HFFc6 (cell line): ENCODE measurements around the gene CBR3. TPM values are rescaled to one million over a fixed set of nuclear protein-coding genes. Genes with fewer than 3 reads are reported as not detected.

Experiments used
- DNase-seq: peaks from one replicate; pipeline ENCODE4 v3.0.0-alpha.2; 2018
- H3K27ac Mint-ChIP-seq: 2 replicates; pipeline ENCODE4 v1.8.0; 2020; ENCODE audit warnings: mild to moderate bottlenecking, mixed read lengths
- H3K27me3 Mint-ChIP-seq: 2 replicates; pipeline ENCODE4 v1.8.0; 2021; ENCODE audit warnings: mild to moderate bottlenecking, moderate library complexity, mixed read lengths; ENCODE audit not compliant: insufficient read depth
- H3K36me3 Mint-ChIP-seq: 2 replicates; pipeline ENCODE4 v1.8.0; 2021; ENCODE audit warnings: low read depth, mixed read lengths
- H3K4me1 Mint-ChIP-seq: 2 replicates; pipeline ENCODE4 v1.8.0; 2020; ENCODE audit warnings: low read depth, mixed read lengths
- H3K4me3 Mint-ChIP-seq: 2 replicates; pipeline ENCODE4 v1.8.0; 2020; ENCODE audit warnings: mild to moderate bottlenecking, moderate library complexity, mixed read lengths
- H3K9me3 Mint-ChIP-seq: 2 replicates; pipeline ENCODE4 v1.8.0; 2020; ENCODE audit warnings: mild to moderate bottlenecking, mixed read lengths
- CTCF ChIP-seq: fragments of 200-600 bp; sonication (generic); IDR thresholded peaks from 2 replicates; pipeline ENCODE4 v1.5.0; 2021; ENCODE audit warnings: antibody characterized with exemption, mild to moderate bottlenecking
- total RNA-seq, 6 experiments: library from RNA; stranded (reverse); fragmentation: NEBNext Ultra II Directional; extraction: Animal tissue kit (Norgen Biotek cat#: 25700); gene quantifications; 2 replicates in 1 of 6; 3 replicates in 5 of 6; pipeline ENCODE4 v1.2.3, GENCODE V29; 2021

The CBR3 gene
- total RNA-seq, 6 experiments from 2014 or later, result 15.1 to 25.9 (median 23.5) TPM

GRCh38 chr21:36166705-36167104 lies 31.8 kb downstream of the CBR3 start:
- Mint-ChIP-seq H3K27ac (no peak overlapping the region), H3K27me3 (no peaks in the 10 kb centered on the region), H3K4me1 (peaks cover 26% of the 10 kb centered on the region), H3K4me3 (no peak overlapping the region), H3K9me3 (no peaks in the 10 kb centered on the region), H3K36me3 (peaks cover 16% of the 10 kb centered on the region)
- no peak for TF ChIP-seq CTCF
- DNase-seq, result no peak

DNA sequence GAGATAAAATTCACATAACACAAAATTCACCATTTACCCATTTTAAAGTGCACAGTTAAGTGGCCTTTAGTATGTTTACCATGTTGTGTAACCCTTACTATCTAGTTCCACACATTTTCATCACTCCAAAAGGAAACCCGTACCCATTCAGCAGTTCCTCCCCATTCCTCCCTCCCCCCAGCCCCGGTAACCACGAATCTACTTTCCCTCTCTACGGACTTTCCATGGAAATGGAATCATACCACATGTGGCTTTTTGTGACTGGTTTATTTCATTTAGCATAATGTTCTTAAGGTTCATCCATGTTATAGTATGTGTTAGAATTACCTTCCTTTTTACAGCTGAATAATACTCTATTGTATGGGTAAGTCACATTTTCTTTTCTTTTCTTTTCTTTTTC lies 32.7 kb downstream of the CBR3 start:
- H3K9me3 Mint-ChIP-seq, result no peaks in the 10 kb centered on the region
- no peak for DNase-seq
- H3K27me3 Mint-ChIP-seq, result no peaks in the 10 kb centered on the region
- peaks cover 14% of the 10 kb centered on the region for H3K36me3 Mint-ChIP-seq
- no peak overlapping the region for H3K27ac Mint-ChIP-seq
- H3K4me1 Mint-ChIP-seq, result peaks cover 27% of the 10 kb centered on the region
- no peak overlapping the region for H3K4me3 Mint-ChIP-seq
- TF ChIP-seq CTCF, result no peak

DNA sequence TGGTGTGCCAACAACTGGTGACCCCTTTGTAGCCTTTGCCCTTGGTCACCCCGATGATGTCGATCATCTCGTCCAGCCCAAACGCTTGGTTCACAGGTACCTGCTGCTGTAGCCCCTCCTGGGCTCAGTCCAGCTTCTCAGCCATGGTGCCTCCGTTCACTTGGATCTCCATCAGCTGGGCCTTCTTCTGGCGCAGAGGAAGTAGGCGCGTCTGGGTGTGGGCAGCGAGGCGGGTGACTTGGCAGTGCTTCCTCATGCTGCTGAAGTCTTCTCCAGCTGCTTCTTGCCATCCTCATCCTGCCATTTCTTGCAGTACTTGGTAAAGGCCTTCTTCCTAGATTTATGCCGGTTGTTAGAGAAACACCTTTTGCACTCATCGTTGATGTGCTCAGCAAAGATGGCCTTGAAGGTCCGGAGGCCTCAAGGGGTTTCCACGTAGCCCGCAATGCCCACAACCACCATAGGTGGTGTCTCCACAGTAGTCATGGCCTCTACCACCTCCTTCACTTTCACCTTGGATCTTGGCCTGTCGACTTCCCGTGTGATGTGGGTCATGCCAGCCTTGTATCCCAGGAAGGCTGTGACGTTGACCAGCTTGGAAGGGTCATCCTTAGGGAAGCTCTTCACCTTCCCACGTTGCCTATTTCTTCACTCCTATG lies 34.7 kb downstream of the CBR3 start:
- no peak overlapping the region for H3K4me3 Mint-ChIP-seq
- DNase-seq, result no peak
- peaks cover 14% of the 10 kb centered on the region for H3K4me1 Mint-ChIP-seq
- H3K9me3 Mint-ChIP-seq, result no peaks in the 10 kb centered on the region
- H3K27me3 Mint-ChIP-seq, result no peaks in the 10 kb centered on the region
- TF ChIP-seq CTCF, result 0 out of 2 replicates have a peak, but pooled peaks have one; percentile 30
- peaks cover 14% of the 10 kb centered on the region for H3K36me3 Mint-ChIP-seq
- H3K27ac Mint-ChIP-seq, result no peak overlapping the region

- no peak for TF ChIP-seq CTCF
- DNase-seq, result no peak
- H3K27me3 Mint-ChIP-seq, result no peaks in the 10 kb centered on the region
- H3K4me1 Mint-ChIP-seq, result peaks cover 13% of the 10 kb centered on the region
- no peaks in the 10 kb centered on the region for H3K9me3 Mint-ChIP-seq
- no peak overlapping the region for H3K4me3 Mint-ChIP-seq
- H3K27ac Mint-ChIP-seq, result no peak overlapping the region
- H3K36me3 Mint-ChIP-seq, result peaks cover 14% of the 10 kb centered on the region
Measured at GRCh38 chr21:36170823-36171222, 35.9 kb downstream of the CBR3 start.

DNA sequence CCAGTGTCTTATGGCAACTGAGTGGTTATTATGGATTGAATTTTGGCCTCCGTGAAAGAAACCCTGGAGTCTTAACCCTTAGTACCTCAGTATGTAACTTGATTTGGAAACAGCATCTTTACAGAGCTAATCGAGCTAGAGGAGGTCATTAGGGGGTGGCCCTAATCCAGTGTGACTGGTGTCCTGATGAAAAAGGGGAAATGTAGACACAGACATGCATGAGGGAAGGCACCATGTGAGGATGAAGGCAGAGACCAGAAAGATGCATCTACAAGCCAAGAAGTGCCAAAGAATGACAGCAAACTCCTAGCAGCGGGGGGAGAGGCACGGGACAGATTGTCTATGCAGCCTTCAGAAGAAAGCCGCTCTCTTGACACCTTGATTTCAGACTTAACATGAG lies 36.5 kb downstream of the CBR3 start:
- Mint-ChIP-seq H3K36me3 (peaks cover 14% of the 10 kb centered on the region), H3K4me1 (peaks cover 13% of the 10 kb centered on the region), H3K27me3 (no peaks in the 10 kb centered on the region), H3K27ac (no peak overlapping the region), H3K9me3 (no peaks in the 10 kb centered on the region), H3K4me3 (no peak overlapping the region)
- no peak for TF ChIP-seq CTCF
- DNase-seq, result no peak
